ENCODE data around the gene GPR137.

- no peak for TF ChIP-seq EP300 (IDR thresholded peaks at IDR 0.05)
- TF ChIP-seq CTCF (IDR thresholded peaks at IDR 0.05) = no peak
These were observed 26.0 kb upstream of the GPR137 start for GRCh38 chr11:64259533-64260067.

Data from suprapubic skin (tissue), 3 donors.